ENCODE results near the gene CEP85L.
A peak's percentile ranks its signal among the peaks of the same experiment; 100 is the strongest.

The CEP85L gene

DNA sequence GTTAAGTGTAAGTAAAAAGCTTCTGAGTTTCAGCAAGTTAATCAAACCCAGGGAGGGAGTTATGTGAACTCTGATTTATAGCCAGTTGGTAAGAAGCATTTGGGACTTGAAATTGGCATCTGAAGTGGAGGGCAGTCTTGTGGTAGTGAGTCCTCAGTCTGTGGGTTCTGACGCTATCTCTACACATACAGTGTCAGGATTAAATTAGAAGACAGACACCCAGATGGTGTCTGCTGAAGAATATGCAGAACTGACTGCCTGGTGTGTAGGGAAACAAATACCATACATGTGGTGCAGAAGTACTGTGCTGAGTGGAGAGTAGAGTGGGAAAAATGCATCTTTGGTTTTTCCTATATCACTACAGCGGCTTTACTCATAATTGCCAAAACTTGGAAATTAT, 146.8 kb downstream of the CEP85L start:
- no peak overlapping the region for H3K4me3 ChIP-seq (replicated peaks in 1 of 2; ENCODE audit: low read depth in 2 of 2, low read length in 2 of 2)
- TF ChIP-seq, protein P1, sequence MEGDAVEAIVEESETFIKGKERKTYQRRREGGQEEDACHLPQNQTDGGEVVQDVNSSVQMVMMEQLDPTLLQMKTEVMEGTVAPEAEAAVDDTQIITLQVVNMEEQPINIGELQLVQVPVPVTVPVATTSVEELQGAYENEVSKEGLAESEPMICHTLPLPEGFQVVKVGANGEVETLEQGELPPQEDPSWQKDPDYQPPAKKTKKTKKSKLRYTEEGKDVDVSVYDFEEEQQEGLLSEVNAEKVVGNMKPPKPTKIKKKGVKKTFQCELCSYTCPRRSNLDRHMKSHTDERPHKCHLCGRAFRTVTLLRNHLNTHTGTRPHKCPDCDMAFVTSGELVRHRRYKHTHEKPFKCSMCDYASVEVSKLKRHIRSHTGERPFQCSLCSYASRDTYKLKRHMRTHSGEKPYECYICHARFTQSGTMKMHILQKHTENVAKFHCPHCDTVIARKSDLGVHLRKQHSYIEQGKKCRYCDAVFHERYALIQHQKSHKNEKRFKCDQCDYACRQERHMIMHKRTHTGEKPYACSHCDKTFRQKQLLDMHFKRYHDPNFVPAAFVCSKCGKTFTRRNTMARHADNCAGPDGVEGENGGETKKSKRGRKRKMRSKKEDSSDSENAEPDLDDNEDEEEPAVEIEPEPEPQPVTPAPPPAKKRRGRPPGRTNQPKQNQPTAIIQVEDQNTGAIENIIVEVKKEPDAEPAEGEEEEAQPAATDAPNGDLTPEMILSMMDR (IDR thresholded peaks at IDR 0.05; ENCODE audit: low read depth, low read length), result no peak
- DNase-seq (ENCODE audit: low read depth in 2 of 2), result peak in 1 of 2 donors; percentile 18

DNA sequence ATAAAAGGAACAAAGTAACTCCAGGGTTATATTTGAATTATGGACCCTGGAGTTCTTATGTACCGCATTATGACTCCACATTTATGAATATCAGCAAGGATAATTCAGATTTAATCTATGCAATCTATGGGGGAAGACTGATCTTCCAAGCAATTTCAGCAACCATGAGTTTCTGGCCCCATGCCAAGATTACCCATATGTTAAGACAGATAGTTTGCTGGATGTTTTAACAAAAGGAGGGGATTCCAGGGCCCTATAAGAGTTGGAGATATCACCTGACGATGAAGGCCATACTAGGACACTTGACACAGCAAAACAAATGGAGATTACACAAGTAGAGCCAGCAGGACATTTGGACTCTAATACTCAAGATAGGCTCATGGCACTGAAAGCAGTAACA, 149.2 kb downstream of the CEP85L start:
- DNase-seq (ENCODE audit: low read depth in 2 of 2), result no peak
- TF ChIP-seq, protein P1 (IDR thresholded peaks at IDR 0.05; ENCODE audit: low read depth, low read length), result no peak
- H3K4me3 ChIP-seq (replicated peaks in 1 of 2; ENCODE audit: low read depth in 2 of 2, low read length in 2 of 2), result no peak overlapping the region

DNA sequence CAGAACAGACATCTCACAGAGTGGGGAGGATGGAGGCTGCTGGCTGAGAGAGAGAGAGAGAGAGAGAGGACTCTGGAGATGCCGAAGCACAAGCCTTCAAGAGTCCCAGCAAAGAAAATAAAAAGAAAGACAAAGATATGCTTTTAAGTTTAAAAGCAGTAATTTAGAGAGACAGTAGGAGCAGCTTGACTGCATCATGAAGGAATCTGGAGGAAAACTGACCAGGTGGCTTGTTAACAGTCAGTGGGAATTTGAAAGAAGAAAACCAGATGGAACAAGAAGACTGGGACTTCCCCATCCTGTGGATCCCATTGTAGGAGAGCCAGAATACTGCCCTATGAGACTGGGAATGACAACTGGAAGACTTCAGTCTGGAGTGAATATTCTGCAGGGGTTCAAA, 149.6 kb downstream of the CEP85L start:
- TF ChIP-seq, protein P1 (IDR thresholded peaks at IDR 0.05; ENCODE audit: low read depth, low read length), result no peak
- H3K4me3 ChIP-seq (replicated peaks in 1 of 2; ENCODE audit: low read depth in 2 of 2, low read length in 2 of 2), result no peak overlapping the region
- DNase-seq (ENCODE audit: low read depth in 2 of 2), result no peak

DNA sequence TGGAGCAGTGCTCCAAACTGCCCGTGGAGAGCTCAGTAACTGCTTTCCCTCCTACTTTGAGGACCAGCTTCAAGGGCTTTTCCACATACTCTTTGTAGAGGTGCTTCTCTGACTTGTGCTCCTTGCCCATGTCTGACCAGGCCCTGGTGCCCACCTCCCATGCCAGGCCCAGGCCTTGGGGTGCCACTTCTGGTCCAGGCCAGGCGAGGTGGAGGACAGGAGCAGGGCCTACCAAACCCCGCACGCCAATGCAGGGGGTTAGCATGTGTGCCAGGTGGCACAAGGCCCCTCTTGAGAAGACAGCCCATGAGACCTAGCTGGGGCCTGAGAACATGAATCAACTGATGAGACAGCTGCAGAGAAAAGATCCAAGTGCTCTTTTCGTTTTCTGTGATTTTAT, 150.3 kb downstream of the CEP85L start:
- no peak for DNase-seq (ENCODE audit: low read depth in 2 of 2)
- TF ChIP-seq, protein P1 (IDR thresholded peaks at IDR 0.05; ENCODE audit: low read depth, low read length), result no peak
- H3K4me3 ChIP-seq (replicated peaks in 1 of 2; ENCODE audit: low read depth in 2 of 2, low read length in 2 of 2), result no peak overlapping the region

DNA sequence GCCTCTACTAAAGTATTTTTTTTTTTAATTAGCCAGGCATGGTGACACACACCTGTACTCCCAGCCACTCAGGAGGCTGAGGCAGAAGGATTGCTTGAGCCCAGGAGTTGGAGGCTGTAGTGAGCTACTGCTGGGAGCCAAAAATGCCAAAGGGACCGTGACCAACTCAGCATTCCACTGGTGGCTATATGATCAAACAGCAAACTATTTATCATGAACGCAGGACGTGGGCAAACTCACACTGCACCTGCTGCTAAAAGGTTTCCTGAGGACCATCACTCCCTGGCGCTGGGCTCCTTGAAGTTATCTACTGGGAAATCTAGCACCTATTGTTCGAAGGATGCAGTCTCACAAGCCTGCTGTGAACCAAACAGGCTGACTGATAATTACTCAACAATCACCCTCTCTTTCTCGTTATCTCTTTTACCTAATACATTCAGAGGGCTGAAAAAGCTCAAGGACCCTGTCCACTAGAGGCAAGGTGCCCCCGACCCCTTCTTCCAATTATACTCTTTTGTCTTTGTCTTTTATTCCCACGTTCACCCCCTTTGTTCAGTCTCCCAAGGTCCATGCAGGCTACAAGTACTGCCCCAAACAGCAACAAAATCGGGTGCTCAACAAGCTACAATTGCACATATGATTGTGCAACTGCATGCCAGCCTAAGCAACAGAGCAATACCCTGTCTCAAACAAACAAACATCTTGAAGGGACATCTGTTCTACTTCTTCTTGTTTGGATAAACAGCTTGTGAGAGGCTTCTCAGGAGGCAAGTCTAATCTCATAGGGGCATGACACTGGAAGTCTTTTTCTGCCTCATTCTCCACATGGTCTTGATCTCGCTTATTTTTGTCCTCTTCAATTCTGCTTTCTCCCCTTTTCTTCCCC, 151.0 kb downstream of the CEP85L start:
- TF ChIP-seq, protein P1 (IDR thresholded peaks at IDR 0.05; ENCODE audit: low read depth, low read length), result no peak

DNA sequence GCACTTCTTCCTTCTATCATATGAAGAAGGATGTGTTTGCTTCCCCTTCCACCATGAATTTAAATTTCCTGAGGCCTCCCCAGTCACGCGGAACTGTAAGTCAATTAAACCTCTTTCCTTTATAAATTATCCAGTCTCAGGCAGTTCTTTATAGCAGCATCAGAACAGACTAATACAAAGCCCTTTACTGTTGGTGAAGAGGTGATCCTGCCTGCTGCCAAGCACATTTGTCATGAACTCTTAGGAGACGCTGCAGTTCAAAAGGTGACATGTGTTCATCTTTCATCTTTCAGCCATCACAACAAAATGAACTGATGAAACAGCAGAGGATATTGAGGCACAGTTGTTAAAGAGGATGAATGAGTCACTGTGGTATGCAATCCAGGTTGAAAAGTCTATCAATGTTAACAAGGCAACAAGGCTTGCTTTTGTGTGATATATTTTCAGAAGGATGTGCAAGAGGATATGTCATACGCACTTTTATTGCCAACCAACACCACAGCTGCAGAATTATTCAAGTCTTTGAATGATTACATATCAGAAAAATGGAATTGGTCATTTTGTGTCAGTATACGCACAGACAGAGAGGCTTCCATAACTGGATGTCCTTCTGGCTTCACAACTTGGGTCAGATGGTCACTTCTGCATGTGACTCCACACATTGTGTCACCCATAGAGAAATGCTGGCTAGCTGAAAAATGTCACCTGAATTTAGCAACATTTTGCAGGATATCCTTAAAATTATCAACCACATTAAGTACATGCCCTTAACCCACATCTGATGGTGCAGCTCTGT, 155.7 kb downstream of the CEP85L start:
- TF ChIP-seq, protein P1 (IDR thresholded peaks at IDR 0.05; ENCODE audit: low read depth, low read length), result no peak
- no peak overlapping the region for H3K4me3 ChIP-seq (replicated peaks in 1 of 2; ENCODE audit: low read depth in 2 of 2, low read length in 2 of 2)
- peak in 1 of 2 donors; percentile 47 for DNase-seq (ENCODE audit: low read depth in 2 of 2)

More for the DNA sequence above, 151.0 kb downstream of the CEP85L start:
- peak in 1 of 2 donors; percentile 5 for DNase-seq (ENCODE audit: low read depth in 2 of 2)
- no peak overlapping the region for H3K4me3 ChIP-seq (replicated peaks in 1 of 2; ENCODE audit: low read depth in 2 of 2, low read length in 2 of 2)

Data from cardiac fibroblast (primary cell).